GM12891 (cell line): Measurements from ENCODE around the gene LOXL1.

ENCODE experiments used
- PAX5 ChIP-seq: IDR thresholded peaks from 2 replicates; pipeline ENCODE4 v1.6.1; 2011; ENCODE audit warnings: low read length, moderate library complexity, mild to moderate bottlenecking; ENCODE audit not compliant: insufficient read depth, severe bottlenecking
- POLR2A ChIP-seq: IDR thresholded peaks from 2 replicates; pipeline ENCODE4 v1.6.1; 2011; ENCODE audit warnings: low read depth, low read length, control low read depth
- POLR2AphosphoS5 ChIP-seq: IDR thresholded peaks from 2 replicates; pipeline ENCODE4 v1.6.1; 2011; ENCODE audit warnings: low read depth, low read length, control low read depth
- POU2F2 ChIP-seq: IDR thresholded peaks from 2 replicates; pipeline ENCODE4 v1.6.1; 2011; ENCODE audit warnings: low read depth, mild to moderate bottlenecking, control low read depth, low read length, moderate library complexity
- SPI1 ChIP-seq: IDR thresholded peaks from 2 replicates; pipeline ENCODE4 v1.6.1; 2011; ENCODE audit warnings: low read depth, low read length, control low read depth
- TAF1 ChIP-seq: IDR thresholded peaks from 2 replicates; pipeline ENCODE4 v1.6.1; 2011; ENCODE audit warnings: low read depth, low read length, control low read depth

DNA sequence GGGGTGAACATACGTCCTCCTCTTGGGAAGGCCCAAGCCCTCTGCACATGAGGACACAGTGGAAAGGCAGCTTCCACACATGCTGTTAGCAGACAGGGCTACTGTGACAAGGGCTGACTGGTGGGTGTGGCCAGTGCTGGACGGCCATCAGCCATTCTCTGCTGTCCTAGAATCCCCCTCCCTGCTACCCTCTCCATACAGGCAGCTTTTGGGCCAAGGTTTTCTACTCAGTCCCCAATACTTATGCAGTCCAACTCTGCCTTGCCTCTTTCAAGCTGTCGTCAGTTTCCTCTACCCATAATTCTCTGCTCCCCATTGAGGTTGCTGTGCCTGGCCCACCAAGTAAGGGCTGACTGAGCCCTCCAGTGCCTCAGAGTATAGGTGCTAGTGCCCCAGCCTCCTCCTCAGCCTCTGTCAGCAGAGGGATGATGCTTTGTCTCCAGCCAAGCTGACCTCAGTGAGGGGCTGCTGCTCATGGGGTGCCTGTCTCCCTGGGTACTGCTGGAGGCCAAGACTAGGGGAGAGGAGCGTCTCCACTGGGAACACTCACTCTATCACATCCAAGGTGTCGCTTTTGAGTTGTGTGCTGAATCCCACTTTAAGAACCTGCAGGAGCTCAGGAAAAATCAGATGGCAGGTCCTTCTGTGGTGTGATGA, 2.8 kb downstream of the LOXL1 start:
- TF ChIP-seq POLR2AphosphoS5: no peak
- no peak for TF ChIP-seq POLR2A
- TF ChIP-seq SPI1: no peak
- no peak for TF ChIP-seq TAF1
- TF ChIP-seq POU2F2: no peak
- TF ChIP-seq PAX5: no peak
